ENCODE results near the gene EHD2.

DNA sequence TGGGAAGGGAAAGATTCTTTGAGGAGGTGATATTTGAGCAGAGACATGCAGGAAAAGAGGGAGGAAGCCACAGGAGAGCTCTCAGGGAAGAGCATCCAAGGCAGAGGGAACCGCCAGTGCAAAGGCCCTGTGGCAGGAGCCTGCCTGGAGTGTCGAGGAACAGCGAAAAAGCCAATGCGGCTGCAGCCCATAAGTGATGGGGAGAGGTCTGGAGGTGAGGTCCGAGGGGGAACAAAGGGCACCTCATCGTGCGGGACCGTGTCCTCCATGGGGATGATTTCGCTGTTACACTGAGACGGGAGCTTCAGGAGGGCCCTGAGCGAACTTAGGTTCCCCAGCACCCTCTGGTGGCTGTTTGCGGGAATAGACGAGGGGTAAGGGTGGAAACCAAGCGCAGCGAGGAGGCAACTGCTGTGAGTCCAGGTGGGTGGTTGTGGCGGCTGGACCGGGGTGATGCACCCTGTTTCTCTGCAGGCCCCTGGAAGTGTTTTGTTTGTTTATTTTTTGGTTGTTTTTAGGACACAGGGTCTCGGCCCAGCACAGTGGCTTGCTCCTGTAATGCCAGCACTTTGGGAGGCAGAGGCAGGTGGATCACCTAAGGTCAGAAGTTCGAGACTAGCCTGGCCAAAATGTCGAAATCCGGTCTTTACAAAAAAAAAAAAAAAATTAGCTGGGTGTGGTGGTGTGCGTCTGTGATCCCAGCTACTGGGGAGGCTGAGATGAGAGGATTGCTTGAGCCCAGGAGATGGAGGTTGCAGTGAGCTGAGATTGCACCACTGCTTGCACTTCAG is 5.9 kb upstream of the EHD2 start:
- TF ChIP-seq CTCF (IDR thresholded peaks at IDR 0.05; ENCODE audit: insufficient read depth, low read depth, low read length), result peak; percentile 73
- no peak for TF ChIP-seq EZH2 (IDR thresholded peaks at IDR 0.05; ENCODE audit: insufficient read depth, low read length)

All from astrocyte (in vitro differentiated cells and primary cell).